ENCODE data around the gene CLN5.
"Not testable (repeated sequence)": the region's sequence is repeated elsewhere in the genome, so short reads cannot be mapped to it uniquely, and the experiment has no call there.

CLN5 gene

GRCh38 chr13:76976490-76976889 is 15.4 kb upstream of the CLN5 start:
- peak; percentile 35 for DNase-seq

- no peak for DNase-seq
Measured at GRCh38 chr13:76976929-76977328, 15.0 kb upstream of the CLN5 start.

- peak; percentile 51 for DNase-seq
Measured at GRCh38 chr13:76980075-76980718, 11.7 kb upstream of the CLN5 start.

- DNase-seq, result no peak
Measured at GRCh38 chr13:76982061-76982460, 9.8 kb upstream of the CLN5 start.

- DNase-seq, result no peak
Measured at GRCh38 chr13:76983676-76984075, 8.2 kb upstream of the CLN5 start.

- no peak for DNase-seq
Measured at GRCh38 chr13:76991432-76991795, 467 bp upstream of the CLN5 start.

GRCh38 chr13:76992548-76993001 is 694 bp downstream of the CLN5 start:
- no peak for DNase-seq

- DNase-seq, result peak; percentile 27
Measured at GRCh38 chr13:76993021-76993420, 1.1 kb downstream of the CLN5 start.

- DNase-seq, result no peak
Measured at GRCh38 chr13:76993473-76993872, 1.6 kb downstream of the CLN5 start.

GRCh38 chr13:76994281-76994680 is 2.4 kb downstream of the CLN5 start:
- DNase-seq, result no peak

GRCh38 chr13:77000475-77000874 is 8.6 kb downstream of the CLN5 start:
- no peak for DNase-seq

GRCh38 chr13:77001540-77001939 is 9.7 kb downstream of the CLN5 start:
- DNase-seq, result no peak

GRCh38 chr13:77001963-77002587 is 10.2 kb downstream of the CLN5 start:
- no peak for DNase-seq

- DNase-seq, result peak; percentile 51
Measured at GRCh38 chr13:77002590-77003190, 10.8 kb downstream of the CLN5 start.

GRCh38 chr13:77008337-77008736 is 16.5 kb downstream of the CLN5 start:
- not testable (repeated sequence) for DNase-seq

GRCh38 chr13:77009011-77009410 is 17.1 kb downstream of the CLN5 start:
- no peak for DNase-seq

- not testable (repeated sequence) for DNase-seq
Measured at GRCh38 chr13:77009719-77010118, 17.8 kb downstream of the CLN5 start.

GRCh38 chr13:77013853-77014542 is 22.1 kb downstream of the CLN5 start:
- no peak for DNase-seq

GRCh38 chr13:77014906-77015685 is 23.2 kb downstream of the CLN5 start:
- no peak for DNase-seq

- peak; percentile 45 for DNase-seq
Measured at GRCh38 chr13:77016251-77016812, 24.5 kb downstream of the CLN5 start.

- no peak for DNase-seq
Measured at GRCh38 chr13:77016888-77017623, 25.2 kb downstream of the CLN5 start.

- DNase-seq, result no peak
Measured at GRCh38 chr13:77019756-77020155, 27.9 kb downstream of the CLN5 start.
